Measurements from ENCODE around the gene TNFRSF18.

The TNFRSF18 gene

GRCh38 chr1:1215881-1216605 is 9.7 kb upstream of the TNFRSF18 start:
- H3K4me3 ChIP-seq (replicated peaks; ENCODE audit: low read depth, low read length) = no peak overlapping the region
- DNase-seq (ENCODE audit: low read depth) = no peak
- no peak for TF ChIP-seq CTCF (IDR thresholded peaks at IDR 0.05; ENCODE audit: low read length, missing control alignments)

- no peak for TF ChIP-seq CTCF (IDR thresholded peaks at IDR 0.05; ENCODE audit: low read length, missing control alignments)
- no peak for DNase-seq (ENCODE audit: low read depth)
- H3K4me3 ChIP-seq (replicated peaks; ENCODE audit: low read depth, low read length) = no peak overlapping the region
Measured at GRCh38 chr1:1215080-1215676, 8.8 kb upstream of the TNFRSF18 start.

- no peak for DNase-seq (ENCODE audit: low read depth)
- TF ChIP-seq CTCF (IDR thresholded peaks at IDR 0.05; ENCODE audit: low read length, missing control alignments) = no peak
- H3K4me3 ChIP-seq (replicated peaks; ENCODE audit: low read depth, low read length) = no peak within 1 kb of the TSS
Measured at GRCh38 chr1:1213345-1214265, 7.2 kb upstream of the TNFRSF18 start, which contains the start of gene TNFRSF4. TNFRSF4 (minus strand) TSS chr1:1214153; CDS start chr1:1214127, 26 bp downstream.

- H3K4me3 ChIP-seq (replicated peaks; ENCODE audit: low read depth, low read length) = no peak overlapping the region
- no peak for TF ChIP-seq CTCF (IDR thresholded peaks at IDR 0.05; ENCODE audit: low read length, missing control alignments)
- no peak for DNase-seq (ENCODE audit: low read depth)
Measured at GRCh38 chr1:1212780-1213344, 6.5 kb upstream of the TNFRSF18 start.

- no peak for DNase-seq (ENCODE audit: low read depth)
- no peak overlapping the region for H3K4me3 ChIP-seq (replicated peaks; ENCODE audit: low read depth, low read length)
- TF ChIP-seq CTCF (IDR thresholded peaks at IDR 0.05; ENCODE audit: low read length, missing control alignments) = no peak
Measured at GRCh38 chr1:1211541-1212441, 5.4 kb upstream of the TNFRSF18 start.
